ENCODE measurements around the gene SLC39A1. TPM values are rescaled to one million over a fixed set of nuclear protein-coding genes. Genes with fewer than 3 reads are reported as not detected.

SLC39A1 gene
- total and polyA plus RNA-seq, 9 of the 15 experiments (the other 6 are each of a cell fraction or from before 2014, with no cell fraction given) = 9.9 to 81.1 (median 62.7) TPM

- TF ChIP-seq ZFP36 (IDR thresholded peaks at IDR 0.05; ENCODE audit: low read depth, low read length, partially characterized antibody) = no peak
- TF ChIP-seq, protein P1, sequence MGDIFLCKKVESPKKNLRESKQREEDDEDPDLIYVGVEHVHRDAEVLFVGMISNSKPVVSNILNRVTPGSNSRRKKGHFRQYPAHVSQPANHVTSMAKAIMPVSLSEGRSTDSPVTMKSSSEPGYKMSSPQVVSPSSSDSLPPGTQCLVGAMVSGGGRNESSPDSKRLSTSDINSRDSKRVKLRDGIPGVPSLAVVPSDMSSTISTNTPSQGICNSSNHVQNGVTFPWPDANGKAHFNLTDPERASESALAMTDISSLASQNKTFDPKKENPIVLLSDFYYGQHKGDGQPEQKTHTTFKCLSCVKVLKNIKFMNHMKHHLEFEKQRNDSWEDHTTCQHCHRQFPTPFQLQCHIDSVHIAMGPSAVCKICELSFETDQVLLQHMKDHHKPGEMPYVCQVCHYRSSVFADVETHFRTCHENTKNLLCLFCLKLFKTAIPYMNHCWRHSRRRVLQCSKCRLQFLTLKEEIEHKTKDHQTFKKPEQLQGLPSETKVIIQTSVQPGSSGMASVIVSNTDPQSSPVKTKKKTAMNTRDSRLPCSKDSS (IDR thresholded peaks at IDR 0.05; ENCODE audit: low read depth, partially characterized antibody) = no peak
- TF ChIP-seq CEBPG (CRISPR knock-in tag; IDR thresholded peaks at IDR 0.05) = no peak
- TF ChIP-seq CEBPG (tag; conservative IDR thresholded peaks at IDR 0.05 in 1 of 2, IDR thresholded peaks at IDR 0.05 in 1 of 2) = no peak
- TF ChIP-seq ZFP30 (CRISPR knock-in tag; IDR thresholded peaks at IDR 0.05; ENCODE audit: borderline replicate concordance) = no peak
- no peak for TF ChIP-seq TARDBP (IDR thresholded peaks at IDR 0.05)
- TF ChIP-seq GABPA (tag; conservative IDR thresholded peaks at IDR 0.05; ENCODE audit: low read depth) = peak; percentile 97
- TF ChIP-seq, protein P2, sequence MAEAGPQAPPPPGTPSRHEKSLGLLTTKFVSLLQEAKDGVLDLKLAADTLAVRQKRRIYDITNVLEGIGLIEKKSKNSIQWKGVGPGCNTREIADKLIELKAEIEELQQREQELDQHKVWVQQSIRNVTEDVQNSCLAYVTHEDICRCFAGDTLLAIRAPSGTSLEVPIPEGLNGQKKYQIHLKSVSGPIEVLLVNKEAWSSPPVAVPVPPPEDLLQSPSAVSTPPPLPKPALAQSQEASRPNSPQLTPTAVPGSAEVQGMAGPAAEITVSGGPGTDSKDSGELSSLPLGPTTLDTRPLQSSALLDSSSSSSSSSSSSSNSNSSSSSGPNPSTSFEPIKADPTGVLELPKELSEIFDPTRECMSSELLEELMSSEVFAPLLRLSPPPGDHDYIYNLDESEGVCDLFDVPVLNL (CRISPR knock-in tag; IDR thresholded peaks at IDR 0.05; ENCODE audit: low read depth) = no peak
- TF ChIP-seq, protein P3, sequence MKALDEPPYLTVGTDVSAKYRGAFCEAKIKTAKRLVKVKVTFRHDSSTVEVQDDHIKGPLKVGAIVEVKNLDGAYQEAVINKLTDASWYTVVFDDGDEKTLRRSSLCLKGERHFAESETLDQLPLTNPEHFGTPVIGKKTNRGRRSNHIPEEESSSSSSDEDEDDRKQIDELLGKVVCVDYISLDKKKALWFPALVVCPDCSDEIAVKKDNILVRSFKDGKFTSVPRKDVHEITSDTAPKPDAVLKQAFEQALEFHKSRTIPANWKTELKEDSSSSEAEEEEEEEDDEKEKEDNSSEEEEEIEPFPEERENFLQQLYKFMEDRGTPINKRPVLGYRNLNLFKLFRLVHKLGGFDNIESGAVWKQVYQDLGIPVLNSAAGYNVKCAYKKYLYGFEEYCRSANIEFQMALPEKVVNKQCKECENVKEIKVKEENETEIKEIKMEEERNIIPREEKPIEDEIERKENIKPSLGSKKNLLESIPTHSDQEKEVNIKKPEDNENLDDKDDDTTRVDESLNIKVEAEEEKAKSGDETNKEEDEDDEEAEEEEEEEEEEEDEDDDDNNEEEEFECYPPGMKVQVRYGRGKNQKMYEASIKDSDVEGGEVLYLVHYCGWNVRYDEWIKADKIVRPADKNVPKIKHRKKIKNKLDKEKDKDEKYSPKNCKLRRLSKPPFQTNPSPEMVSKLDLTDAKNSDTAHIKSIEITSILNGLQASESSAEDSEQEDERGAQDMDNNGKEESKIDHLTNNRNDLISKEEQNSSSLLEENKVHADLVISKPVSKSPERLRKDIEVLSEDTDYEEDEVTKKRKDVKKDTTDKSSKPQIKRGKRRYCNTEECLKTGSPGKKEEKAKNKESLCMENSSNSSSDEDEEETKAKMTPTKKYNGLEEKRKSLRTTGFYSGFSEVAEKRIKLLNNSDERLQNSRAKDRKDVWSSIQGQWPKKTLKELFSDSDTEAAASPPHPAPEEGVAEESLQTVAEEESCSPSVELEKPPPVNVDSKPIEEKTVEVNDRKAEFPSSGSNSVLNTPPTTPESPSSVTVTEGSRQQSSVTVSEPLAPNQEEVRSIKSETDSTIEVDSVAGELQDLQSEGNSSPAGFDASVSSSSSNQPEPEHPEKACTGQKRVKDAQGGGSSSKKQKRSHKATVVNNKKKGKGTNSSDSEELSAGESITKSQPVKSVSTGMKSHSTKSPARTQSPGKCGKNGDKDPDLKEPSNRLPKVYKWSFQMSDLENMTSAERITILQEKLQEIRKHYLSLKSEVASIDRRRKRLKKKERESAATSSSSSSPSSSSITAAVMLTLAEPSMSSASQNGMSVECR (CRISPR knock-in tag; IDR thresholded peaks at IDR 0.05) = peak; percentile 72
- no peak for TF ChIP-seq RUNX1 (IDR thresholded peaks at IDR 0.05; ENCODE audit: low read depth)
- TF ChIP-seq, protein P4, sequence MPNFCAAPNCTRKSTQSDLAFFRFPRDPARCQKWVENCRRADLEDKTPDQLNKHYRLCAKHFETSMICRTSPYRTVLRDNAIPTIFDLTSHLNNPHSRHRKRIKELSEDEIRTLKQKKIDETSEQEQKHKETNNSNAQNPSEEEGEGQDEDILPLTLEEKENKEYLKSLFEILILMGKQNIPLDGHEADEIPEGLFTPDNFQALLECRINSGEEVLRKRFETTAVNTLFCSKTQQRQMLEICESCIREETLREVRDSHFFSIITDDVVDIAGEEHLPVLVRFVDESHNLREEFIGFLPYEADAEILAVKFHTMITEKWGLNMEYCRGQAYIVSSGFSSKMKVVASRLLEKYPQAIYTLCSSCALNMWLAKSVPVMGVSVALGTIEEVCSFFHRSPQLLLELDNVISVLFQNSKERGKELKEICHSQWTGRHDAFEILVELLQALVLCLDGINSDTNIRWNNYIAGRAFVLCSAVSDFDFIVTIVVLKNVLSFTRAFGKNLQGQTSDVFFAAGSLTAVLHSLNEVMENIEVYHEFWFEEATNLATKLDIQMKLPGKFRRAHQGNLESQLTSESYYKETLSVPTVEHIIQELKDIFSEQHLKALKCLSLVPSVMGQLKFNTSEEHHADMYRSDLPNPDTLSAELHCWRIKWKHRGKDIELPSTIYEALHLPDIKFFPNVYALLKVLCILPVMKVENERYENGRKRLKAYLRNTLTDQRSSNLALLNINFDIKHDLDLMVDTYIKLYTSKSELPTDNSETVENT (CRISPR knock-in tag; IDR thresholded peaks at IDR 0.05) = no peak
- peak in 1 of 2 experiments; percentile 78; a peak in 1 of 4 replicates for TF ChIP-seq KDM4B (IDR thresholded peaks at IDR 0.05; ENCODE audit: borderline replicate concordance in 2 of 2, low read depth in 1 of 2)
- no peak for TF ChIP-seq CSDE1 (IDR thresholded peaks at IDR 0.05)
- TF ChIP-seq ZBTB7A (IDR thresholded peaks at IDR 0.05; ENCODE audit: borderline replicate concordance, control insufficient read depth, low read depth, low read length) = 0 out of 2 replicates have a peak, but pooled peaks have one; percentile 18
- TF ChIP-seq PTBP1 (IDR thresholded peaks at IDR 0.05; ENCODE audit: low read depth, low read length) = no peak
- TF ChIP-seq CEBPB (tag; IDR thresholded peaks at IDR 0.05) = no peak
- TF ChIP-seq HDAC1 (IDR thresholded peaks at IDR 0.05) = peak in 1 of 2 experiments; percentile 84; a peak in 2 of 4 replicates
These were observed 5.0 kb downstream of the SLC39A1 start, which contains the start of gene CRTC2 (continued) for GRCh38 chr1:153958111-153958960.
